NCI-H2227 treated with DMSO at 0.1 percent for 48 hours (cell line): ENCODE data around the gene NKAPL.
"Not testable (repeated sequence)": the region's sequence is repeated elsewhere in the genome, so short reads cannot be mapped to it uniquely, and the experiment has no call there.

Source experiments
- DNase-seq: peaks from one replicate; lab custom pipeline; 2025; lab: John Stamatoyannopoulos, UW

The NKAPL gene

DNA sequence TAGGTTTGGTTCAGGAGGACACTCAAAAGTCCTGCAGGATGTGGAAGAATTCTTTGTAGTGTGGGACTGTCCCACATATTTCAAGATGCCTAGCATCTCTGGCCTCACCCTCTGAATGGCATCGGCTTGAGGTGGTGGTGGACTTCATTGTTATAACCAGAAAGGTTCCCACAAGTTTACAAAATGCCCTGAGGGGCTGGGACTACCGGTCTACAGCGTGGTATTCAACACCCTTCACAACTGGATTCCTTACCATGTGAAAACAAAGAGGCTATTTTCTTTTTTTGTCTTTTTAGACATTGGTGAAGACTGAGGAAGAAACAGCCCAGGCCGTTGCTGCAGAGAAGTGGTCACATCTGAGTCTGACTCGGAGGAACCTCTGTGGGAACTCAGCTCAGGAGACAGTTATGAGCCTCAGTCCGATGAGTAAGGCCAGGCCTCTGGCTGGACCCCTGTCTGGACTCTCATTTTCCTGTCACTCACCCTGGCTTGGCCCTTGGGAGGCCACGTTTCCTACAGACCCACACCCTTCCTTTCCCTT, 37.5 kb downstream of the NKAPL start:
- DNase-seq = no peak

DNA sequence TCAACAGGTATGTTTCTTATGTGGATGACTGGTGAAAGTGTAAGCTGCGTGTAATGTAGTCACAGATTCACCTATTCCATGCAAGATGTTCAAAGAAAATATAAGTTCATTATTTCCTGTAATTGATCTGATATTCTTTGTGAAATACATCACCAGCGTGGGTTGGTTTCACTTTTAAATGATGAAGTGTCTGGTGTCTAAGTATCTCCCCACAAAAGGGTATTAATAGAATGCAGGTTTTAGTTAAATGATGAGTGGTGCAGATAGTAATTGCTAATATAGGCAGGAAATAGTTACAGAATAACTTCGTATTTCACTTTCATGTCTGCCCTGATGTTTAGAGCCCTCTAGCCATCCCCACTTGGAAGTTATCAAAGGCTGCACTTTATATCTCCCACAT, 44.5 kb downstream of the NKAPL start:
- DNase-seq = no peak

DNA sequence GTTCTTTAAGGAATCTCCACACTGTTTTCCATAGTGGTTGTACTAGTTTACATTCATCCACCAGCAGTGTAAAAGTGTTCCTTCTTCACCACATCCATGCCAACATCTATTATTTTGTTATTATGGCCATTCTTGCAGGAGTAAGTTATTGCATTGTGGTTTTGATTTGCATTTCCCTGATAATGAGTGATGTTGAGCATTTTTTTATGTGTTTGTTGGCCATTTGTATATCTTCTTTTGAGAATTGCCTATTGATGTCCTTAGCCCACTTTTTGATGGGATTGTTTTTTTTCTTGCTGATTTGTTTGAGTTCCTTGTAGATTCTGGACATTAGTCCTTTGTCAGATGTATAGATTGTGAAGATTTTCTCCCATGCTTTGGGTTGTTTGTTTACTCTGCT, 47.3 kb downstream of the NKAPL start:
- DNase-seq = not testable (repeated sequence)
